NK-92 treated with Interleukin-12 subunit alpha and Interleukin-12 subunit beta, amount 100 ng/mL, for 24 hours (cell line): ENCODE results near the gene B3GAT1.

Experiments
- DNase-seq: peaks from one replicate; lab custom pipeline; 2025; lab: John Stamatoyannopoulos, UW

The B3GAT1 gene

GRCh38 chr11:134390706-134391569 is 21.1 kb downstream of the B3GAT1 start:
- DNase-seq: no peak

GRCh38 chr11:134389464-134390180 is 22.4 kb downstream of the B3GAT1 start:
- no peak for DNase-seq

GRCh38 chr11:134388590-134388989 is 23.5 kb downstream of the B3GAT1 start:
- DNase-seq: no peak

- DNase-seq: no peak
Measured at GRCh38 chr11:134387501-134387900, 24.5 kb downstream of the B3GAT1 start.

GRCh38 chr11:134386945-134387344 is 25.1 kb downstream of the B3GAT1 start:
- DNase-seq: no peak

GRCh38 chr11:134385774-134386565 is 26.1 kb downstream of the B3GAT1 start:
- DNase-seq: no peak

GRCh38 chr11:134385171-134385570 is 26.9 kb downstream of the B3GAT1 start:
- no peak for DNase-seq

GRCh38 chr11:134384406-134384805 is 27.6 kb downstream of the B3GAT1 start:
- no peak for DNase-seq

- no peak for DNase-seq
Measured at GRCh38 chr11:134383576-134384221, 28.3 kb downstream of the B3GAT1 start.

- DNase-seq: no peak
Measured at GRCh38 chr11:134382830-134383229, 29.2 kb downstream of the B3GAT1 start.

- DNase-seq: no peak
Measured at GRCh38 chr11:134382257-134382656, 29.8 kb downstream of the B3GAT1 start.

- no peak for DNase-seq
Measured at GRCh38 chr11:134380785-134381184, 31.3 kb downstream of the B3GAT1 start.

- no peak for DNase-seq
Measured at GRCh38 chr11:134380229-134380628, 31.8 kb downstream of the B3GAT1 start.

- no peak for DNase-seq
Measured at GRCh38 chr11:134379241-134379640, 32.8 kb downstream of the B3GAT1 start.

- DNase-seq: no peak
Measured at GRCh38 chr11:134377876-134378275, 34.2 kb downstream of the B3GAT1 start.

GRCh38 chr11:134376150-134376921 is 35.7 kb downstream of the B3GAT1 start:
- DNase-seq: no peak

- no peak for DNase-seq
Measured at GRCh38 chr11:134374891-134375550, 37.0 kb downstream of the B3GAT1 start.

GRCh38 chr11:134374171-134374570 is 37.9 kb downstream of the B3GAT1 start:
- no peak for DNase-seq

- no peak for DNase-seq
Measured at GRCh38 chr11:134373591-134374052, 38.4 kb downstream of the B3GAT1 start.

GRCh38 chr11:134372961-134373360 is 39.1 kb downstream of the B3GAT1 start:
- no peak for DNase-seq
